ENCODE measurements around the gene KITLG.

KITLG gene

GRCh38 chr12:88623777-88624548, 43.7 kb upstream of the KITLG start:
- H3K4me3 ChIP-seq (replicated peaks; ENCODE audit: low read depth, low read length): no peak overlapping the region
- DNase-seq (ENCODE audit: low read depth): no peak
- TF ChIP-seq CTCF (IDR thresholded peaks at IDR 0.05; ENCODE audit: low read length, missing control alignments): no peak

GRCh38 chr12:88617352-88617751, 37.1 kb upstream of the KITLG start:
- no peak overlapping the region for H3K4me3 ChIP-seq (replicated peaks; ENCODE audit: low read depth, low read length)
- TF ChIP-seq CTCF (IDR thresholded peaks at IDR 0.05; ENCODE audit: low read length, missing control alignments): no peak
- DNase-seq (ENCODE audit: low read depth): no peak

GRCh38 chr12:88615490-88615889, 35.2 kb upstream of the KITLG start:
- no peak for DNase-seq (ENCODE audit: low read depth)
- TF ChIP-seq CTCF (IDR thresholded peaks at IDR 0.05; ENCODE audit: low read length, missing control alignments): no peak
- H3K4me3 ChIP-seq (replicated peaks; ENCODE audit: low read depth, low read length): no peak overlapping the region

- no peak overlapping the region for H3K4me3 ChIP-seq (replicated peaks; ENCODE audit: low read depth, low read length)
- no peak for DNase-seq (ENCODE audit: low read depth)
- no peak for TF ChIP-seq CTCF (IDR thresholded peaks at IDR 0.05; ENCODE audit: low read length, missing control alignments)
Observed at GRCh38 chr12:88604646-88605045, 24.4 kb upstream of the KITLG start.

GRCh38 chr12:88600272-88600671, 20.0 kb upstream of the KITLG start:
- TF ChIP-seq CTCF (IDR thresholded peaks at IDR 0.05; ENCODE audit: low read length, missing control alignments): no peak
- H3K4me3 ChIP-seq (replicated peaks; ENCODE audit: low read depth, low read length): no peak overlapping the region
- DNase-seq (ENCODE audit: low read depth): peak; percentile 61

- no peak overlapping the region for H3K4me3 ChIP-seq (replicated peaks; ENCODE audit: low read depth, low read length)
- no peak for TF ChIP-seq CTCF (IDR thresholded peaks at IDR 0.05; ENCODE audit: low read length, missing control alignments)
- no peak for DNase-seq (ENCODE audit: low read depth)
Observed at GRCh38 chr12:88597365-88597764, 17.1 kb upstream of the KITLG start.

- no peak overlapping the region for H3K4me3 ChIP-seq (replicated peaks; ENCODE audit: low read depth, low read length)
- no peak for TF ChIP-seq CTCF (IDR thresholded peaks at IDR 0.05; ENCODE audit: low read length, missing control alignments)
- no peak for DNase-seq (ENCODE audit: low read depth)
Observed at GRCh38 chr12:88595697-88596096, 15.4 kb upstream of the KITLG start.

Measured in fibroblast of pulmonary artery (primary cell).